Ovary (tissue), 9 donors: ENCODE measurements around the gene HIGD1A. TPM values are rescaled to one million over a fixed set of nuclear protein-coding genes. Genes with fewer than 3 reads are reported as not detected.
A peak's percentile ranks its signal among the peaks of the same experiment; 100 is the strongest.

ENCODE experiments used
- DNase-seq, 5 donors: peaks; one replicate each; pipeline ENCODE4 v3.0.0-alpha.2; 2019 to 2020
- H3K27ac ChIP-seq, 2 donors: fragments of 200-600 bp; one replicate each; pipeline versions ENCODE4 v1.5.1 to v1.8.0; 2019 to 2022
- H3K27me3 ChIP-seq: fragments of 200-600 bp; one replicate; pipeline ENCODE4 v1.8.0; 2022
- H3K36me3 ChIP-seq: fragments of 200-600 bp; sonication (generic); one replicate; pipeline ENCODE4 v1.5.1; 2019
- H3K4me1 ChIP-seq: one replicate; pipeline ENCODE4 v1.8.1; 2013; ENCODE audit warnings: mild to moderate bottlenecking, moderate library complexity; ENCODE audit not compliant: insufficient read depth
- H3K4me3 ChIP-seq: fragments of 200-600 bp; sonication (generic); one replicate; pipeline ENCODE4 v1.5.1; 2017
- H3K9me3 ChIP-seq, 2 donors: fragments of 200-600 bp in 1 of 2; sonication (generic) in 1 of 2; one replicate each; pipeline versions ENCODE4 v1.5.1 to v1.8.1; 2013 to 2019; ENCODE audit warnings: mild to moderate bottlenecking in 1 of 2, moderate library complexity in 1 of 2
- EP300 ChIP-seq: sonication (generic); formaldehyde crosslinking; IDR thresholded peaks from one replicate; pipeline ENCODE4 v1.6.1; 2017; ENCODE audit warnings: antibody characterized with exemption
- POLR2A ChIP-seq: fragments of 450-650 bp; IDR thresholded peaks from one replicate; pipeline ENCODE4 v1.6.1; 2017; ENCODE audit warnings: antibody characterized with exemption, mild to moderate bottlenecking, moderate library complexity
- WGBS, 3 donors: extraction: QIAGEN DNeasy Blood & Tissue Kit in 1 of 3; methylation state at CpG; one replicate each; pipeline versions ENCODE4 v1.1.5 to v1.1.7; 2013 to 2017; 5-methylcytosine and 5-hydroxymethylcytosine counted together
- intact Hi-C, 4 donors: fragments of 100-400 bp; cut with DNase I; formaldehyde crosslinking; loops; one replicate each; pipeline versions ENCODE4 v1.11.0 to v1.15.1; 2022 to 2023
- polyA plus RNA-seq, 2 donors: library from polyadenylated mRNA; stranded (reverse); fragments of 200-250 nt in 1 of 2; fragments of 350-450 nt in 1 of 2; fragmentation: Illumina TruSeq in 1 of 2; extraction: RNeasy Lipid Tissue Mini Kit (QIAGEN cat#74804) in 1 of 2; gene quantifications; one replicate each; pipeline ENCODE4 v1.2.3, GENCODE V29; 2013 to 2014
- total RNA-seq, 7 donors: library from RNA; depleted of rRNA in 2 of 7; stranded (reverse); fragments of >200 nt in 2 of 7; fragmentation: NEBNext Ultra II Directional in 3 of 7; extraction: Animal tissue kit (Norgen Biotek cat#: 25700) in 3 of 7; gene quantifications; one replicate each; pipeline versions ENCODE4 v1.1.0 to v1.2.4, GENCODE V29; 2016 to 2023
- TF ChIP-seq, protein P1 (sequence below), 3 donors: fragments of 450-650 bp in 2 of 3; fragments of 200-600 bp in 1 of 3; IDR thresholded peaks; one replicate each; pipeline versions ENCODE4 v1.5.1 to v1.8.0; 2016 to 2022; ENCODE audit warnings: antibody characterized with exemption in 3 of 3, mild to moderate bottlenecking in 1 of 3
- donor health status: DM: no; HTN: no; CAD: no; lungs with moderate emphysema.
- donor health status: DM: no; HTN: no; CAD: no.
- donor health status: Bipolar disorder and iron deficiency.
- donor health status: DM: yes; HTN: yes; CAD: no.
- donor health status: DM: no; HTN: no; CAD: no.
- donor health status: DM: yes; HTN: yes; CAD: no.

The HIGD1A gene
- total and polyA plus RNA-seq, 9 donors: 44.6 to 126 (median 65.4) TPM

DNA sequence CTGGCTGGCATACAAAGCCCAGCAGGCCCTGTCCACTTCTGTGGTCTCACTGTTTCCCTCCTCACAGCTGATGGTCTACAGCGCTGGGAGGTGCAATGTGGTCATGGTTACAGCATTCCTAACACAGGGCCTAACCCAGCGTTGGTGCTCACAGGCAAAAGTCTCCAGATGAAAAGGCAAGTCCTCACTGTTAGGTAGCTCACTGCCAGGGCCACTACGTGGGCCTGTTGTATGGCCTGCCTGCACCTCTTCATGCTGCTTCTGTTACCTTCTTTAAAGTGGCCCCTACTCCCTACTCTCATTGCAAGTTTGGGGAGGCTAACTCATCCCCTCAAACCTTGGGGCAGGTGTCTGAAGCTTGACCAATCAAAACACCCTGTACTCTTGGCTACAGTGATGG, 62.5 kb downstream of the HIGD1A start:
- Histone ChIP-seq H3K4me3 (no peak overlapping the region), H3K9me3 (no peaks in the 10 kb centered on the region), H3K27me3 (no peaks in the 10 kb centered on the region), H3K27ac (no peak overlapping the region), H3K36me3 (no peaks in the 10 kb centered on the region), H3K4me1 (peaks cover 7% of the 10 kb centered on the region)
- 81 to 93% (median 81%) methylated on average over 3 of the region's 3 CpGs for WGBS, 3 donors
- DNase-seq: no peak
- TF ChIP-seq POLR2A (no peak), EP300 (no peak)
- TF ChIP-seq, protein P1, sequence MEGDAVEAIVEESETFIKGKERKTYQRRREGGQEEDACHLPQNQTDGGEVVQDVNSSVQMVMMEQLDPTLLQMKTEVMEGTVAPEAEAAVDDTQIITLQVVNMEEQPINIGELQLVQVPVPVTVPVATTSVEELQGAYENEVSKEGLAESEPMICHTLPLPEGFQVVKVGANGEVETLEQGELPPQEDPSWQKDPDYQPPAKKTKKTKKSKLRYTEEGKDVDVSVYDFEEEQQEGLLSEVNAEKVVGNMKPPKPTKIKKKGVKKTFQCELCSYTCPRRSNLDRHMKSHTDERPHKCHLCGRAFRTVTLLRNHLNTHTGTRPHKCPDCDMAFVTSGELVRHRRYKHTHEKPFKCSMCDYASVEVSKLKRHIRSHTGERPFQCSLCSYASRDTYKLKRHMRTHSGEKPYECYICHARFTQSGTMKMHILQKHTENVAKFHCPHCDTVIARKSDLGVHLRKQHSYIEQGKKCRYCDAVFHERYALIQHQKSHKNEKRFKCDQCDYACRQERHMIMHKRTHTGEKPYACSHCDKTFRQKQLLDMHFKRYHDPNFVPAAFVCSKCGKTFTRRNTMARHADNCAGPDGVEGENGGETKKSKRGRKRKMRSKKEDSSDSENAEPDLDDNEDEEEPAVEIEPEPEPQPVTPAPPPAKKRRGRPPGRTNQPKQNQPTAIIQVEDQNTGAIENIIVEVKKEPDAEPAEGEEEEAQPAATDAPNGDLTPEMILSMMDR (IDR thresholded peaks at IDR 0.05): no peak
- intact Hi-C loops: loop anchor here in 2 of 4 donors (10.0 kb wide), 2 partner anchors 87 to 157 kb away; partner anchors contain the start of genes SEC22C (in 1 of the 2) and ZBTB47 (in 1 of the 2)

DNA sequence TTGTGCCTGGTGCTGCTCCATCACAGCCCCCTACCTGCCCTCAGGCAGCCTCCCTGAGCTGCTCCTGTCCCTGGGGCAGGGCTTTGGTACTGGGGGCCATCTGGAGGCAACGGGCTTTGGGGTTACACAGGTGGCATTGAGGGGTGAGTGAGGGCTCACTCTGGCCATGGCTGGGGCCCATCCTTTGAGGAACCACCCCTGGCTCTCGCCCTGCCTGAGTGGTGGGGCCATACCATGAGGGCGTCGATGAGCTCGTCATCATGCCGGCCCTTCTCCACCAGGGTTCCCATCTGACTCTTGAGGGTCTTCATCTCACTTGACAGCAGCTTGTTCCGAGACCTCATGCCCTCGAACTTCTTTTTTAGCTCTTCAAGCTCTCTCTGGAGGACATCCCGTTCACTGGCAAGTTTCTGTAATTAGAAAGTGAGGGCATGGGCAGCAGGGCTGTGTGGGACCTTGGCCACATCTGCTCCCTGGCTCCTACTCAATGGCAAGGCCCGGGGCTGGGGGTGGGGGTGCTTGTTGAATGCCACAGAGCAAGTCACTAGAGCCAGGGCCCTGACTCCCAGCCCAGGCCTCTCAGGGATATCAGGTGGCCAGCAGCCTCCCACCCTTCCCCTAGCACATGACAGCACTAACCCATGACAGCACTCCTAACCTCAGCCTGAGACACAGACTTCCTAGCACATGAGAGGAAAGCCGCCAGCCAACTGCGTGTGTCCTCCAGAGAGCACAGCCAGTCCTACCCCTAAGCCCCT, 64.7 kb downstream of the HIGD1A start:
- no peaks in the 10 kb centered on the region for H3K9me3 ChIP-seq
- DNase-seq: no peak
- intact Hi-C loops: loop anchor here in 2 of 4 donors (10.0 kb wide), 2 partner anchors 85 to 155 kb away; partner anchors contain the start of genes SEC22C (in 1 of the 2) and ZBTB47 (in 1 of the 2)
- no peaks in the 10 kb centered on the region for H3K27me3 ChIP-seq
- TF ChIP-seq POLR2A: no peak
- TF ChIP-seq, protein P1 (IDR thresholded peaks at IDR 0.05): no peak
- no peak for TF ChIP-seq EP300
- H3K4me3 ChIP-seq: no peak overlapping the region
- no peaks in the 10 kb centered on the region for H3K4me1 ChIP-seq
- H3K27ac ChIP-seq: no peak overlapping the region
- WGBS, 3 donors: 83 to 89% (median 85%) methylated on average over 12 of the region's 12 CpGs
- H3K36me3 ChIP-seq: no peaks in the 10 kb centered on the region

DNA sequence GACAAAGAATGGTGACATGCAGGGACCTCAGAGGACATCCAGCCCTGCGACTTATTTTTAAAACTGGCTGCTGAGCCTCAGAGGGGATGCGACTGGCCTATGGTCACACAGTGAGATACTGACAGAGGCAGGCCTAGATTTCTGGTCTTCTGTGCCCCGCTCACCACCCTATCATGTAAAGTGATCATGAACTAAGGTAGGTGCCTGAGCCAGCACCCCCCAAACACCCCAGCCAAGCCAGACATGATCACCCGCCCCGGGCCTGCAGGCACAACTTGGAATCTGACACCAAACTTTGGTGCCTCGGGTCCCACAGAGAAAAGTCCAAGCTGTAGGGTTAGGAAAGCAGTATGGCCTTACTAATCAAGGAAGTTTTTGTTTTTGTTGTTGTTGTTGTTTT, 67.8 kb downstream of the HIGD1A start:
- Histone ChIP-seq H3K4me3 (no peak overlapping the region), H3K27me3 (no peaks in the 10 kb centered on the region), H3K4me1 (no peaks in the 10 kb centered on the region), H3K27ac (no peak overlapping the region), H3K36me3 (no peaks in the 10 kb centered on the region), H3K9me3 (no peaks in the 10 kb centered on the region)
- DNase-seq: peak in 1 of 5 donors; percentile 7
- intact Hi-C loops: no loop called here
- WGBS, 3 donors: 79 to 90% (median 85%) methylated on average over 6 of the region's 6 CpGs
- TF ChIP-seq POLR2A (no peak), EP300 (no peak)
- TF ChIP-seq, protein P1 (IDR thresholded peaks at IDR 0.05): no peak

DNA sequence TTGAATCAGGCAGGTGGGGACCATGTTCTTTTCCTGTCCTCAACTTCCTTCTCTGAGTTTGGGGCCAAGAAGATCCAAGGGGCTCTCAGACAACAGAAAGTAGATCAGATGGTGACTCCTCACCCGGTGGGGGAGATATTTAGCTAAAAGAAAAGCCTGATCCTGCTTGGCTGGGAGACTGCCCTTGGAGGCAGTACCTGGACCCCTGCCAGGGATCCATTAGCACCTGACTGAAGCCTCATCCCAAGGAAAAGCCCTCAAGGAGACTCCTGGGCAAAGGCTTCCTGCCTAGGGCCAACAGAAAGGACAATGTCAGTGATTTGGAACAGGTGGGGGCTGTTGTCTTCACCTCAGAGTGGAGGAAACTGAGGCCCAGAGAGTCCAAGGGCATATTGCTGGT, 68.2 kb downstream of the HIGD1A start:
- intact Hi-C loops: no loop called here
- DNase-seq: peak in 1 of 5 donors; percentile 10

More for the DNA sequence above, 68.2 kb downstream of the HIGD1A start:
- H3K9me3 ChIP-seq: no peaks in the 10 kb centered on the region
- no peaks in the 10 kb centered on the region for H3K36me3 ChIP-seq
- no peaks in the 10 kb centered on the region for H3K4me1 ChIP-seq
- WGBS, 3 donors: 20 to 25% (median 25%) methylated on average over 1 of the region's 1 CpG
- no peak overlapping the region for H3K4me3 ChIP-seq
- H3K27me3 ChIP-seq: no peaks in the 10 kb centered on the region
- TF ChIP-seq, protein P1 (IDR thresholded peaks at IDR 0.05): no peak
- TF ChIP-seq EP300: no peak
- no peak for TF ChIP-seq POLR2A
- no peak overlapping the region for H3K27ac ChIP-seq
